Neural progenitor cell (in vitro differentiated cells): ENCODE data around the gene MESD. TPM values are rescaled to one million over a fixed set of nuclear protein-coding genes. Genes with fewer than 3 reads are reported as not detected.

Source experiments
- DNase-seq: peaks from one replicate; pipeline ENCODE4 v3.0.0-alpha.2; 2016; ENCODE audit warnings: low spot score
- H2AFZ ChIP-seq: fragments of 200-600 bp; sonication (generic); replicated peaks from 2 replicates; pipeline ENCODE4 v1.6.1; 2016; ENCODE audit warnings: antibody characterized with exemption
- H3F3A ChIP-seq: fragments of 200-600 bp; sonication (generic); 2 replicates; pipeline ENCODE4 v1.6.1; 2016; ENCODE audit warnings: antibody characterized with exemption, low read depth
- H3K27ac ChIP-seq: fragments of 200-600 bp; sonication (generic); 2 replicates; pipeline ENCODE4 v1.5.1; 2016; ENCODE audit warnings: mild to moderate bottlenecking
- H3K27me3 ChIP-seq: fragments of 200-600 bp; sonication (generic); 2 replicates; pipeline ENCODE4 v1.6.1; 2016; ENCODE audit warnings: mild to moderate bottlenecking, moderate library complexity
- H3K36me3 ChIP-seq: fragments of 200-600 bp; sonication (generic); 2 replicates; pipeline ENCODE4 v1.5.1; 2016
- H3K4me1 ChIP-seq: fragments of 200-600 bp; sonication (generic); 2 replicates; pipeline ENCODE4 v1.6.1; 2016; ENCODE audit warnings: mixed run types
- H3K4me2 ChIP-seq: fragments of 200-600 bp; sonication (generic); 2 replicates; pipeline ENCODE4 v1.6.1; 2016
- H3K4me3 ChIP-seq: fragments of 200-600 bp; sonication (generic); 2 replicates; pipeline ENCODE4 v1.5.1; 2016
- H3K79me2 ChIP-seq: fragments of 200-600 bp; sonication (generic); 2 replicates; pipeline ENCODE4 v1.6.1; 2016; ENCODE audit warnings: low read depth
- H3K9ac ChIP-seq: fragments of 200-600 bp; sonication (generic); 2 replicates; pipeline ENCODE4 v1.6.1; 2016
- H3K9me3 ChIP-seq: fragments of 200-600 bp; sonication (generic); 2 replicates; pipeline ENCODE4 v1.5.1; 2016; ENCODE audit warnings: low read depth
- H4K20me1 ChIP-seq: fragments of 200-600 bp; sonication (generic); 2 replicates; pipeline ENCODE4 v1.6.1; 2016; ENCODE audit warnings: low read depth
- H3K27ac Mint-ChIP-seq: 3 replicates; pipeline ENCODE4 v1.8.0; 2021; ENCODE audit warnings: mixed read lengths
- H3K27me3 Mint-ChIP-seq: 2 replicates; pipeline ENCODE4 v1.8.0; 2022; ENCODE audit warnings: low read depth, mild to moderate bottlenecking, inconsistent platforms, moderate library complexity, mixed read lengths; ENCODE audit not compliant: insufficient read depth
- H3K36me3 Mint-ChIP-seq: 3 replicates; pipeline ENCODE4 v1.8.0; 2021; ENCODE audit warnings: mixed read lengths
- H3K4me1 Mint-ChIP-seq: 3 replicates; pipeline ENCODE4 v1.8.0; 2021; ENCODE audit warnings: mixed read lengths
- H3K4me3 Mint-ChIP-seq: 3 replicates; pipeline ENCODE4 v1.8.0; 2021; ENCODE audit warnings: mild to moderate bottlenecking, moderate library complexity, mixed read lengths
- H3K9me3 Mint-ChIP-seq: 3 replicates; pipeline ENCODE4 v1.8.0; 2020; ENCODE audit warnings: mixed read lengths
- EZH2 ChIP-seq: fragments of 200-600 bp; sonication (generic); IDR thresholded peaks from 2 replicates; pipeline ENCODE4 v1.6.1; 2017; ENCODE audit warnings: antibody characterized with exemption, mild to moderate bottlenecking, moderate library complexity
- EZH2phosphoT487 ChIP-seq: fragments of 200-600 bp; sonication (generic); IDR thresholded peaks from 2 replicates; pipeline ENCODE4 v1.6.1; 2017; ENCODE audit warnings: antibody characterized with exemption
- total RNA-seq: library from RNA; depleted of rRNA; stranded (reverse); fragments of >200 nt; gene quantifications from 2 replicates; pipeline ENCODE4 v1.2.3, GENCODE V29; 2015; ENCODE audit warnings: low replicate concordance
- TF ChIP-seq, protein P1 (sequence below): fragments of 200-600 bp; sonication (generic); IDR thresholded peaks from 2 replicates; pipeline ENCODE4 v1.5.1; 2017; ENCODE audit warnings: antibody characterized with exemption, mild to moderate bottlenecking

Gene MESD
- total RNA-seq, 1 donor from 2014 or later = 31.5 TPM

DNA sequence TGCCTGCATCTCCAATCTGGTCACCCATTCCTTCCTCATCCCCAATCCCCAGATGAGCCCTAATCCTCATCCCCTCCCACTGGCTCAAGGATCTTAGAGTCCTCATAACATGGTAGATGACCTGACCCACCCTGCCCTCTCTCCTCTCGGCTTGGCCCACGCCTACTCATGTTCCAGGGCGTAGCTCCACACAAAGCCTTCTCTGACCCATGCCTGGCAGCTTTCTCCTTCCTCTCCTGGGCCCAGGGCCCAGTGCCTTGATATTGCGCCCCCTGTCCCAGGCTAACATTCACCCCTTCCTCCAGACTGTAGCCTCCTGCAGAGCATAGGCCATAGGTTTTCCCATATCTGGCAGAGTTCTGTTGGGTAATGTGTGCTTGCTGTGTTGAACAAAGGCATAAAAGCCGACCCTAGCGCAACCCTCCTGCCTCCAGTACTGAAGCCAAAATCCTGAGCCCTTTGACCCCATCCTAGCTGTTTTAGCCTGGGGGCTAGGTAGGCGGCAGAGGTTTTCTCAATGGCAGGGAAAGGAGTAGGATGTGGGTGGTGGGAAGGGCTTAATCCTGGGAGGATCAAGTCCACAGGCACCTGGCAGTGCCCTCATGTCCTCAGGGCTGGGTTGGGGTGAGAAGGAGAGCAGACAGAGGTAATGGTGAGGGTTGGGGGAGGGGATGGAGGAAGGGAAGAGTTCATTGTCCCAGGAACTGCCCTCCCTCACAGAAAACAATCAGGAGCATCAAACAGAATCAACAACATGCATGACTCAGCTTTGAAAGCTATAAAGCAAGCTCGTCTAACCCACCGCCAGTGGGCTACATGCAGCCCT is 35.5 kb downstream of the MESD start:
- Histone ChIP-seq H3K79me2 (no peaks in the 10 kb centered on the region), H3K27ac (no peak overlapping the region), H3F3A (no peaks in the 10 kb centered on the region), H3K4me2 (no peak overlapping the region), H4K20me1 (peaks cover 5% of the 10 kb centered on the region), H3K9ac (no peak overlapping the region), H2AFZ (no peak overlapping the region), H3K4me1 (peaks cover 15% of the 10 kb centered on the region), H3K4me3 (no peak overlapping the region), H3K36me3 (no peaks in the 10 kb centered on the region), H3K27me3 (no peaks in the 10 kb centered on the region), H3K9me3 (no peaks in the 10 kb centered on the region)
- H3K4me1 Mint-ChIP-seq = peaks cover 32% of the 10 kb centered on the region
- H3K4me3 Mint-ChIP-seq = no peak overlapping the region
- peak overlapping the region; percentile 60 for H3K27ac Mint-ChIP-seq
- TF ChIP-seq EZH2phosphoT487 = no peak
- TF ChIP-seq, protein P1, sequence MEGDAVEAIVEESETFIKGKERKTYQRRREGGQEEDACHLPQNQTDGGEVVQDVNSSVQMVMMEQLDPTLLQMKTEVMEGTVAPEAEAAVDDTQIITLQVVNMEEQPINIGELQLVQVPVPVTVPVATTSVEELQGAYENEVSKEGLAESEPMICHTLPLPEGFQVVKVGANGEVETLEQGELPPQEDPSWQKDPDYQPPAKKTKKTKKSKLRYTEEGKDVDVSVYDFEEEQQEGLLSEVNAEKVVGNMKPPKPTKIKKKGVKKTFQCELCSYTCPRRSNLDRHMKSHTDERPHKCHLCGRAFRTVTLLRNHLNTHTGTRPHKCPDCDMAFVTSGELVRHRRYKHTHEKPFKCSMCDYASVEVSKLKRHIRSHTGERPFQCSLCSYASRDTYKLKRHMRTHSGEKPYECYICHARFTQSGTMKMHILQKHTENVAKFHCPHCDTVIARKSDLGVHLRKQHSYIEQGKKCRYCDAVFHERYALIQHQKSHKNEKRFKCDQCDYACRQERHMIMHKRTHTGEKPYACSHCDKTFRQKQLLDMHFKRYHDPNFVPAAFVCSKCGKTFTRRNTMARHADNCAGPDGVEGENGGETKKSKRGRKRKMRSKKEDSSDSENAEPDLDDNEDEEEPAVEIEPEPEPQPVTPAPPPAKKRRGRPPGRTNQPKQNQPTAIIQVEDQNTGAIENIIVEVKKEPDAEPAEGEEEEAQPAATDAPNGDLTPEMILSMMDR = no peak
- no peak for TF ChIP-seq EZH2
- peak; percentile 8 for DNase-seq
- H3K27me3 Mint-ChIP-seq = peaks cover 2% of the 10 kb centered on the region
- H3K9me3 Mint-ChIP-seq = peaks cover 2% of the 10 kb centered on the region
- peaks cover 17% of the 10 kb centered on the region for H3K36me3 Mint-ChIP-seq

DNA sequence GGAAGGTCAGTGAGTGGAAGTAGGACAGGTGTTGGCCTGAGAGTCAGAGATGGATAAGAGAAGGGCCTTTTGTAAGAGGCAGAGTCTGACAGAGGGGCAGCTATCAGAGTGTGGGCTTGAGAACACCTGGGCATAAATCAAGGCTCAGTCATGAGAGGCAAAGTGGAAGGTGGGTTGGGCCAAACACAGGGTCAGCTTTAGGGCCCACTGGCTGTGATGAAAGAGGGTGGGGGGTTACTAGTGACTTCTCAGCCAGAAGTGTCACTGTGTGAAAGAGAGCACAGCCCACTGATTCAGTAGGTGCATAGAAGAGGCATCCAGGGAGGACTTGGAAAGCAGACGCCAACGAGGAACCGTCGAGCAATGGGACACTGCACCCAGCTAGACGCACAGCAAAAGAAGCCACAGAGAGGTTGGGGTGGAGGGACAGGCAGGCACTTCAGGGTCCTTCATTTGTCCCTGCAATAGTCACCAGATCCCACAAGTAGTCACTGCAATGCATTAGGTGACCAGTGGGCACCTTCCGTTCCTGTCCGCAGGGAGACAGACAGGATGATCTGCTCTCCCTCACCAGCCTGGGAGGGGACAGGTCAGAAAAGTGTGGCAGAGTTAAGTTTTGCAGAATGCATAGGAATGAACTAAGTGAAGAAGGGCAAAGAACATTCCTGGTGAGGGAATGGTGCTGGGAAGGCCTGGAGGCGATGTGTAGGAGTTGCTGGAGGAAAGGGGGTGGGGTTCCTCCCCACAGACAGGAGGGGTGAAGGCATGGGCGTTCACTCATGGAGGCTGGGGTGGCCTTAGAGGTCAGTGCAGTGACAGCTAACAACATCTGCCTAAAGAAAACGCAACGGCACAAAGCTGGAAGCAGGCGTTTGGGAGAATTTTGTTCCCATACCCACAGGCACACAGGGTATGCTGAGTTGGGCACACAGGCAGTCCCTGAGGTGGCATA is 36.3 kb downstream of the MESD start:
- DNase-seq = no peak
- TF ChIP-seq, protein P1 = no peak

DNA sequence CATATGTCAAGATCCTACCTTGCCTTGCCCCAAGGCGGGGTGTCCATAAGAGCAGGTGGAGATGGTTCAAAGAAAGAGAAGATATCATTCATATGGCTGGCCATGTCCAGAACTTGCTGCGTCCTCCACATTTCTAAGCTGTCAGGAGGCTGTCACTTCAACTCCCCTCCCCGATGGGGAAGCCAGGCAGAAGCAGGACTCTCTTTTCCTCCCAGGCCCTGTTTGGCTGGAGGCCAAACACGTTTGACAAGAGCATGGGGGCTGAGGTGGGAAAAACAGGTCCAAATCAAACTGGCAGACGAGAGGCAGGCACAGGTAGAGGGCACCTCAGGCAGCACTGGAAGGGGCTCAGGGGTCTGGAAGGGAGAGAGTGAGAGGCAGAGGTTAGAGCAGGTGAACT is 37.7 kb downstream of the MESD start:
- no peak overlapping the region for H2AFZ ChIP-seq
- no peaks in the 10 kb centered on the region for H3F3A ChIP-seq
- H3K4me1 ChIP-seq = peaks cover 11% of the 10 kb centered on the region
- no peak overlapping the region for H3K4me3 ChIP-seq
- H3K27ac Mint-ChIP-seq = no peak overlapping the region
- no peaks in the 10 kb centered on the region for H3K36me3 ChIP-seq
- DNase-seq = no peak
- H3K27ac ChIP-seq = no peak overlapping the region
- H3K4me1 Mint-ChIP-seq = peaks cover 30% of the 10 kb centered on the region
- peaks cover 5% of the 10 kb centered on the region for H4K20me1 ChIP-seq
- H3K27me3 ChIP-seq = no peaks in the 10 kb centered on the region
- H3K9ac ChIP-seq = no peak overlapping the region
- no peaks in the 10 kb centered on the region for H3K79me2 ChIP-seq
- no peaks in the 10 kb centered on the region for H3K9me3 ChIP-seq
- no peaks in the 10 kb centered on the region for H3K9me3 Mint-ChIP-seq
- peaks cover 15% of the 10 kb centered on the region for H3K36me3 Mint-ChIP-seq
- H3K4me3 Mint-ChIP-seq = no peak overlapping the region
- H3K4me2 ChIP-seq = no peak overlapping the region
- TF ChIP-seq EZH2 (no peak), EZH2phosphoT487 (no peak)
- TF ChIP-seq, protein P1 = no peak
- H3K27me3 Mint-ChIP-seq = peaks cover 2% of the 10 kb centered on the region

More for the DNA sequence above, 36.3 kb downstream of the MESD start:
- Mint-ChIP-seq H3K4me3 (no peak overlapping the region), H3K27ac (peak overlapping the region; percentile 18), H3K27me3 (peaks cover 2% of the 10 kb centered on the region), H3K4me1 (peaks cover 32% of the 10 kb centered on the region), H3K36me3 (peaks cover 13% of the 10 kb centered on the region), H3K9me3 (no peaks in the 10 kb centered on the region)
- Histone ChIP-seq H3K9me3 (no peaks in the 10 kb centered on the region), H3K4me1 (peaks cover 15% of the 10 kb centered on the region), H2AFZ (no peak overlapping the region), H3K27ac (no peak overlapping the region), H3K27me3 (no peaks in the 10 kb centered on the region), H3K36me3 (no peaks in the 10 kb centered on the region), H3K4me3 (no peak overlapping the region), H4K20me1 (peaks cover 5% of the 10 kb centered on the region), H3K4me2 (no peak overlapping the region), H3K9ac (no peak overlapping the region), H3K79me2 (no peaks in the 10 kb centered on the region), H3F3A (no peaks in the 10 kb centered on the region)
